Calu3 (cell line): ENCODE data around the gene SEPTIN5. TPM values are rescaled to one million over a fixed set of nuclear protein-coding genes. Genes with fewer than 3 reads are reported as not detected.

Source experiments
- BruUV-seq: library from RNA; stranded (reverse); fragments of 400-500 nt; replicated peaks from 2 replicates; lab custom pipeline; 2021; lab: Mats Ljungman, UMichigan
- CTCF ChIA-PET: fragments of 300-600 bp; sonication (Branson Sonifier 250); formaldehyde crosslinking; loops from one replicate; lab custom pipeline; 2022; ENCODE audit warnings: antibody characterized with exemption; lab: Charles Lee
- DNase-seq: peaks from one replicate; pipeline ENCODE4 v3.0.0; 2022
- H3K27ac Mint-ChIP-seq: one replicate; pipeline ENCODE4 v1.8.0; 2022; ENCODE audit warnings: mixed read lengths; ENCODE audit not compliant: unreplicated experiment
- H3K27me3 Mint-ChIP-seq: one replicate; pipeline ENCODE4 v1.8.0; 2022; ENCODE audit warnings: mixed read lengths; ENCODE audit not compliant: unreplicated experiment
- H3K36me3 Mint-ChIP-seq: one replicate; pipeline ENCODE4 v1.8.0; 2022; ENCODE audit warnings: mild to moderate bottlenecking, moderate library complexity, mixed read lengths; ENCODE audit not compliant: insufficient read depth, unreplicated experiment
- H3K4me1 Mint-ChIP-seq: one replicate; pipeline ENCODE4 v1.8.0; 2022; ENCODE audit warnings: mild to moderate bottlenecking, low read depth, mixed read lengths; ENCODE audit not compliant: unreplicated experiment
- H3K4me3 Mint-ChIP-seq: one replicate; pipeline ENCODE4 v1.8.0; 2022; ENCODE audit warnings: mild to moderate bottlenecking, low read depth, moderate library complexity, mixed read lengths; ENCODE audit not compliant: unreplicated experiment
- H3K9me3 Mint-ChIP-seq: one replicate; pipeline ENCODE4 v1.8.0; 2022; ENCODE audit warnings: low read depth, mixed read lengths; ENCODE audit not compliant: unreplicated experiment
- CTCF ChIP-seq: fragments of 200-600 bp; IDR thresholded peaks from one replicate; pipeline ENCODE4 v1.8.0; 2022; ENCODE audit warnings: antibody characterized with exemption; ENCODE audit not compliant: unreplicated experiment
- intact Hi-C: fragments of 100-400 bp; cut with micrococcal nuclease; formaldehyde crosslinking; loops from one replicate; pipeline ENCODE4 v1.10.0; 2022; ENCODE audit not compliant: unreplicated experiment
- total RNA-seq: library from RNA; stranded (reverse); gene quantifications from 2 replicates; pipeline ENCODE4 v1.2.3, GENCODE V29; 2022

Gene SEPTIN5
- total RNA-seq, 1 experiment from 2014 or later: 3.3 TPM

GRCh38 chr22:19770349-19771220 is 56.3 kb downstream of the SEPTIN5 start:
- H3K27me3 Mint-ChIP-seq: peaks cover 78% of the 10 kb centered on the region
- intact Hi-C loops: no loop called here
- CTCF ChIA-PET: interaction anchor here (0.5 kb wide), 1 partner anchor 153 kb away, joined by 3 read pairs; no protein-coding TSS in a partner anchor
- no peaks in the 10 kb centered on the region for H3K9me3 Mint-ChIP-seq
- no peak for DNase-seq
- no peak for TF ChIP-seq CTCF
- no TSS peak for BruUV-seq
- H3K27ac Mint-ChIP-seq: no peak overlapping the region
- no peaks in the 10 kb centered on the region for H3K4me1 Mint-ChIP-seq
- no peak overlapping the region for H3K4me3 Mint-ChIP-seq
- H3K36me3 Mint-ChIP-seq: no peaks in the 10 kb centered on the region

- H3K27me3 Mint-ChIP-seq: peaks cover 72% of the 10 kb centered on the region
- intact Hi-C loops: no loop called here
These were observed 58.0 kb downstream of the SEPTIN5 start for GRCh38 chr22:19772422-19772672.

More at GRCh38 chr22:19772422-19772672, 58.0 kb downstream of the SEPTIN5 start:
- no peaks in the 10 kb centered on the region for H3K36me3 Mint-ChIP-seq
- BruUV-seq: no TSS peak
- CTCF ChIA-PET: interaction anchor here (1.5 kb wide), 1 partner anchor 16 kb away, joined by 3 read pairs; no protein-coding TSS in a partner anchor
- DNase-seq: no peak
- no peak overlapping the region for H3K4me3 Mint-ChIP-seq
- no peaks in the 10 kb centered on the region for H3K9me3 Mint-ChIP-seq
- H3K27ac Mint-ChIP-seq: no peak overlapping the region
- no peaks in the 10 kb centered on the region for H3K4me1 Mint-ChIP-seq
- no peak for TF ChIP-seq CTCF

Other genes with a start within 250 kb of the SEPTIN5 start
- 87.8 and 95.7 TPM in 2 replicates for gene UFD1, start 235.3 kb upstream of the SEPTIN5 start, total RNA-seq
- gene CDC45, start 234.6 kb upstream of the SEPTIN5 start, total RNA-seq: 45.0 and 52.8 TPM in 2 replicates
- not detected in 2 replicates for gene CLDN5, start 190.1 kb upstream of the SEPTIN5 start, total RNA-seq
- not detected in 2 replicates for gene GP1BB, start 9.0 kb downstream of the SEPTIN5 start, total RNA-seq
- gene TBX1, start 46.3 kb downstream of the SEPTIN5 start, total RNA-seq: not detected in 2 replicates
- gene GNB1L, start 140.4 kb downstream of the SEPTIN5 start, total RNA-seq: 9.1 and 13.0 TPM in 2 replicates
- gene RTL10, start 140.4 kb downstream of the SEPTIN5 start, total RNA-seq: 26.2 and 28.7 TPM in 2 replicates
- gene COMT, start 227.3 kb downstream of the SEPTIN5 start, total RNA-seq: 165 and 170 TPM in 2 replicates
- 33.7 and 36.3 TPM in 2 replicates for gene TXNRD2, start 227.3 kb downstream of the SEPTIN5 start, total RNA-seq